HuH-7.5 (cell line): ENCODE data around the gene PRKAG1.

Experiments
- DNase-seq: peaks from one replicate; pipeline ENCODE4 v3.0.0; 2011; ENCODE audit warnings: low spot score

Gene PRKAG1

GRCh38 chr12:49031573-49032161 is 13.1 kb upstream of the PRKAG1 start:
- no peak for DNase-seq

- no peak for DNase-seq
Measured at GRCh38 chr12:49030714-49031572, 12.4 kb upstream of the PRKAG1 start.

GRCh38 chr12:49030119-49030518 is 11.5 kb upstream of the PRKAG1 start:
- no peak for DNase-seq

- DNase-seq: no peak
Measured at GRCh38 chr12:49028666-49029275, 10.2 kb upstream of the PRKAG1 start.

- DNase-seq: no peak
Measured at GRCh38 chr12:49027846-49028555, 9.4 kb upstream of the PRKAG1 start.

GRCh38 chr12:49026678-49027480 is 8.3 kb upstream of the PRKAG1 start:
- no peak for DNase-seq

- DNase-seq: no peak
Measured at GRCh38 chr12:49026101-49026500, 7.5 kb upstream of the PRKAG1 start.

- DNase-seq: no peak
Measured at GRCh38 chr12:49025463-49025862, 6.9 kb upstream of the PRKAG1 start.

- no peak for DNase-seq
Measured at GRCh38 chr12:49024543-49024942, 6.0 kb upstream of the PRKAG1 start.

- DNase-seq: no peak
Measured at GRCh38 chr12:49023812-49024211, 5.2 kb upstream of the PRKAG1 start.

- DNase-seq: no peak
Measured at GRCh38 chr12:49022558-49023178, 4.1 kb upstream of the PRKAG1 start.

GRCh38 chr12:49021292-49021915 is 2.8 kb upstream of the PRKAG1 start:
- no peak for DNase-seq

- DNase-seq: no peak
Measured at GRCh38 chr12:49020441-49020840, 1.9 kb upstream of the PRKAG1 start.

GRCh38 chr12:49019443-49020324 is 1.1 kb upstream of the PRKAG1 start:
- DNase-seq: peak; percentile 87

GRCh38 chr12:49019120-49019430 is 499 bp upstream of the PRKAG1 start:
- no peak for DNase-seq

- DNase-seq: no peak
Measured at GRCh38 chr12:49017891-49018260, 700 bp downstream of the PRKAG1 start.

- DNase-seq: no peak
Measured at GRCh38 chr12:49015196-49015595, 3.4 kb downstream of the PRKAG1 start.

GRCh38 chr12:49014547-49014946 is 4.0 kb downstream of the PRKAG1 start:
- no peak for DNase-seq

GRCh38 chr12:49013428-49013827 is 5.1 kb downstream of the PRKAG1 start:
- DNase-seq: no peak

GRCh38 chr12:49012739-49013138 is 5.8 kb downstream of the PRKAG1 start:
- DNase-seq: no peak
